Activated naive CD8-positive, alpha-beta T cell treated with anti-CD3 and anti-CD28 coated beads for 36 hours (primary cell): ENCODE results near the gene CSPG5. TPM values are rescaled to one million over a fixed set of nuclear protein-coding genes. Genes with fewer than 3 reads are reported as not detected.

Experiments used
- DNase-seq: peaks from one replicate; pipeline ENCODE4 v3.0.0; 2021
- H3K27ac Mint-ChIP-seq: one replicate; pipeline ENCODE4 v1.8.0; 2022; ENCODE audit warnings: mild to moderate bottlenecking, moderate library complexity, mixed read lengths
- H3K27me3 Mint-ChIP-seq: one replicate; pipeline ENCODE4 v1.8.0; 2022; ENCODE audit warnings: mild to moderate bottlenecking, mixed read lengths
- H3K36me3 Mint-ChIP-seq: one replicate; pipeline ENCODE4 v1.8.0; 2021; ENCODE audit warnings: mild to moderate bottlenecking, mixed read lengths
- H3K4me1 Mint-ChIP-seq: one replicate; pipeline ENCODE4 v1.8.0; 2021; ENCODE audit warnings: mixed read lengths
- H3K4me3 Mint-ChIP-seq: one replicate; pipeline ENCODE4 v1.8.0; 2022; ENCODE audit warnings: mild to moderate bottlenecking, moderate library complexity, mixed read lengths
- H3K9me3 Mint-ChIP-seq: one replicate; pipeline ENCODE4 v1.8.0; 2022; ENCODE audit warnings: mixed read lengths
- total RNA-seq, 2 experiments: library from RNA; stranded (reverse); gene quantifications; one replicate each; pipeline ENCODE4 v1.2.3, GENCODE V29; 2021

Gene CSPG5
- total RNA-seq, 2 experiments from 2014 or later, result 0.54 to 0.56 TPM

GRCh38 chr3:47533996-47534454, 44.6 kb downstream of the CSPG5 start:
- Mint-ChIP-seq H3K9me3 (no peaks in the 10 kb centered on the region), H3K4me1 (no peaks in the 10 kb centered on the region), H3K27me3 (no peaks in the 10 kb centered on the region), H3K36me3 (no peaks in the 10 kb centered on the region), H3K4me3 (no peak overlapping the region), H3K27ac (no peak overlapping the region)
- no peak for DNase-seq

GRCh38 chr3:47533481-47533880, 45.2 kb downstream of the CSPG5 start:
- Mint-ChIP-seq H3K9me3 (no peaks in the 10 kb centered on the region), H3K27me3 (no peaks in the 10 kb centered on the region), H3K4me1 (no peaks in the 10 kb centered on the region), H3K36me3 (no peaks in the 10 kb centered on the region), H3K27ac (no peak overlapping the region), H3K4me3 (no peak overlapping the region)
- DNase-seq, result no peak

- no peaks in the 10 kb centered on the region for H3K36me3 Mint-ChIP-seq
- DNase-seq, result no peak
- H3K27ac Mint-ChIP-seq, result no peak overlapping the region
- H3K27me3 Mint-ChIP-seq, result no peaks in the 10 kb centered on the region
- no peaks in the 10 kb centered on the region for H3K4me1 Mint-ChIP-seq
- peaks cover 4% of the 10 kb centered on the region for H3K9me3 Mint-ChIP-seq
- H3K4me3 Mint-ChIP-seq, result no peak overlapping the region
Observed at GRCh38 chr3:47527952-47528725, 50.5 kb downstream of the CSPG5 start.

- Mint-ChIP-seq H3K27me3 (no peaks in the 10 kb centered on the region), H3K36me3 (no peaks in the 10 kb centered on the region), H3K4me3 (no peak overlapping the region), H3K27ac (no peak overlapping the region), H3K4me1 (peaks cover 6% of the 10 kb centered on the region), H3K9me3 (peaks cover 4% of the 10 kb centered on the region)
- no peak for DNase-seq
Observed at GRCh38 chr3:47525617-47526016, 53.0 kb downstream of the CSPG5 start.

GRCh38 chr3:47523310-47524073, 55.2 kb downstream of the CSPG5 start:
- no peaks in the 10 kb centered on the region for H3K27me3 Mint-ChIP-seq
- peaks cover 6% of the 10 kb centered on the region for H3K4me1 Mint-ChIP-seq
- peaks cover 4% of the 10 kb centered on the region for H3K9me3 Mint-ChIP-seq
- H3K4me3 Mint-ChIP-seq, result no peak overlapping the region
- no peak overlapping the region for H3K27ac Mint-ChIP-seq
- H3K36me3 Mint-ChIP-seq, result no peaks in the 10 kb centered on the region
- DNase-seq, result no peak

- DNase-seq, result peak; percentile 78
- H3K4me3 Mint-ChIP-seq, result no peak overlapping the region
- no peaks in the 10 kb centered on the region for H3K9me3 Mint-ChIP-seq
- peaks cover 6% of the 10 kb centered on the region for H3K4me1 Mint-ChIP-seq
- no peaks in the 10 kb centered on the region for H3K27me3 Mint-ChIP-seq
- H3K27ac Mint-ChIP-seq, result no peak overlapping the region
- H3K36me3 Mint-ChIP-seq, result no peaks in the 10 kb centered on the region
Observed at GRCh38 chr3:47522082-47522987, 56.3 kb downstream of the CSPG5 start.

- Mint-ChIP-seq H3K9me3 (no peaks in the 10 kb centered on the region), H3K27me3 (no peaks in the 10 kb centered on the region), H3K4me3 (no peak overlapping the region), H3K4me1 (peaks cover 6% of the 10 kb centered on the region), H3K36me3 (no peaks in the 10 kb centered on the region), H3K27ac (no peak overlapping the region)
- no peak for DNase-seq
Observed at GRCh38 chr3:47520756-47521155, 57.9 kb downstream of the CSPG5 start.

- Mint-ChIP-seq H3K9me3 (no peaks in the 10 kb centered on the region), H3K27ac (no peak overlapping the region), H3K36me3 (no peaks in the 10 kb centered on the region), H3K4me1 (peaks cover 6% of the 10 kb centered on the region), H3K27me3 (no peaks in the 10 kb centered on the region), H3K4me3 (no peak overlapping the region)
- no peak for DNase-seq
Observed at GRCh38 chr3:47517937-47518336, 60.7 kb downstream of the CSPG5 start.

- Mint-ChIP-seq H3K4me3 (no peak overlapping the region), H3K4me1 (peaks cover 13% of the 10 kb centered on the region), H3K9me3 (no peaks in the 10 kb centered on the region), H3K27ac (no peak overlapping the region), H3K27me3 (no peaks in the 10 kb centered on the region), H3K36me3 (peaks cover 11% of the 10 kb centered on the region)
- no peak for DNase-seq
Observed at GRCh38 chr3:47515864-47516319, 62.8 kb downstream of the CSPG5 start.

- H3K4me3 Mint-ChIP-seq, result peak overlapping the region; percentile 65
- H3K4me1 Mint-ChIP-seq, result peaks cover 13% of the 10 kb centered on the region
- no peak for DNase-seq
- no peaks in the 10 kb centered on the region for H3K27me3 Mint-ChIP-seq
- peak overlapping the region; percentile 56 for H3K27ac Mint-ChIP-seq
- no peaks in the 10 kb centered on the region for H3K9me3 Mint-ChIP-seq
- H3K36me3 Mint-ChIP-seq, result peaks cover 15% of the 10 kb centered on the region
Observed at GRCh38 chr3:47515100-47515499, 63.6 kb downstream of the CSPG5 start.

- Mint-ChIP-seq H3K4me3 (peak within 1 kb of the TSS; percentile 97), H3K27me3 (no peaks in the 10 kb centered on the region), H3K27ac (peak within 1 kb of the TSS; percentile 98), H3K4me1 (peaks cover 13% of the 10 kb centered on the region), H3K9me3 (no peaks in the 10 kb centered on the region), H3K36me3 (peaks cover 19% of the 10 kb centered on the region)
- peak; percentile 98 for DNase-seq
Observed at GRCh38 chr3:47513125-47513929, 65.3 kb downstream of the CSPG5 start, which contains the start of gene ELP6. ELP6 (minus strand) TSS chr3:47513712; CDS start chr3:47513590, 122 bp downstream.

- H3K27me3 Mint-ChIP-seq, result no peaks in the 10 kb centered on the region
- DNase-seq, result peak; percentile 22
- H3K27ac Mint-ChIP-seq, result peak overlapping the region; percentile 98
- H3K4me3 Mint-ChIP-seq, result peak overlapping the region; percentile 97
- peaks cover 21% of the 10 kb centered on the region for H3K36me3 Mint-ChIP-seq
- no peaks in the 10 kb centered on the region for H3K9me3 Mint-ChIP-seq
- peaks cover 13% of the 10 kb centered on the region for H3K4me1 Mint-ChIP-seq
Observed at GRCh38 chr3:47512416-47513124, 66.1 kb downstream of the CSPG5 start.
